ENCODE measurements around the gene BCL2L15.
"Not testable (repeated sequence)": the region's sequence is repeated elsewhere in the genome, so short reads cannot be mapped to it uniquely, and the experiment has no call there.

Gene BCL2L15

GRCh38 chr1:113871597-113872113 lies 15.7 kb downstream of the BCL2L15 start, which contains the start of gene PTPN22:
TSS of gene PTPN22 (minus strand) at chr1:113871712.
- DNase-seq (ENCODE audit: low spot score): peak; percentile 88

- no peak for DNase-seq (ENCODE audit: low spot score)
Measured at GRCh38 chr1:113870778-113871177, 16.6 kb downstream of the BCL2L15 start.

GRCh38 chr1:113868387-113869083 lies 18.8 kb downstream of the BCL2L15 start:
- peak; percentile 30 for DNase-seq (ENCODE audit: low spot score)

- no peak for DNase-seq (ENCODE audit: low spot score)
Measured at GRCh38 chr1:113861641-113862040, 25.7 kb downstream of the BCL2L15 start.

GRCh38 chr1:113860891-113861290 lies 26.5 kb downstream of the BCL2L15 start:
- no peak for DNase-seq (ENCODE audit: low spot score)

GRCh38 chr1:113859478-113860175 lies 27.8 kb downstream of the BCL2L15 start:
- DNase-seq (ENCODE audit: low spot score): no peak

GRCh38 chr1:113858982-113859381 lies 28.4 kb downstream of the BCL2L15 start:
- no peak for DNase-seq (ENCODE audit: low spot score)

- DNase-seq (ENCODE audit: low spot score): no peak
Measured at GRCh38 chr1:113858418-113858817, 29.0 kb downstream of the BCL2L15 start.

GRCh38 chr1:113857776-113858175 lies 29.6 kb downstream of the BCL2L15 start:
- no peak for DNase-seq (ENCODE audit: low spot score)

GRCh38 chr1:113856401-113856790 lies 31.0 kb downstream of the BCL2L15 start:
- no peak for DNase-seq (ENCODE audit: low spot score)

- no peak for DNase-seq (ENCODE audit: low spot score)
Measured at GRCh38 chr1:113855630-113856400, 31.6 kb downstream of the BCL2L15 start.

- no peak for DNase-seq (ENCODE audit: low spot score)
Measured at GRCh38 chr1:113854234-113854633, 33.1 kb downstream of the BCL2L15 start.

- DNase-seq (ENCODE audit: low spot score): not testable (repeated sequence)
Measured at GRCh38 chr1:113852694-113853093, 34.7 kb downstream of the BCL2L15 start.

GRCh38 chr1:113850127-113850796 lies 37.1 kb downstream of the BCL2L15 start:
- no peak for DNase-seq (ENCODE audit: low spot score)

GRCh38 chr1:113849072-113849471 lies 38.3 kb downstream of the BCL2L15 start:
- DNase-seq (ENCODE audit: low spot score): no peak

- no peak for DNase-seq (ENCODE audit: low spot score)
Measured at GRCh38 chr1:113846391-113847035, 40.9 kb downstream of the BCL2L15 start.

- DNase-seq (ENCODE audit: low spot score): no peak
Measured at GRCh38 chr1:113836534-113836933, 50.8 kb downstream of the BCL2L15 start.

- peak; percentile 69 for DNase-seq (ENCODE audit: low spot score)
Measured at GRCh38 chr1:113835686-113836290, 51.6 kb downstream of the BCL2L15 start.

- DNase-seq (ENCODE audit: low spot score): no peak
Measured at GRCh38 chr1:113834716-113835115, 52.7 kb downstream of the BCL2L15 start.
